Measurements from ENCODE around the gene AGTRAP. TPM values are rescaled to one million over a fixed set of nuclear protein-coding genes. Genes with fewer than 3 reads are reported as not detected.

Gene AGTRAP
- total and polyA plus RNA-seq, 9 of the 15 experiments (the other 6 are each of a cell fraction or from before 2014, with no cell fraction given), result 26.8 to 105 (median 57.5) TPM

Other genes starting within 250 kb of the AGTRAP start
Only the 7 nearest of the 13 such genes appear.
- 11.6 and 14.7 TPM in 2 replicates for gene FBXO44, start 81.3 kb upstream of the AGTRAP start, total RNA-seq (2014; rRNA removed)
- 2.6 and 3.9 TPM in 2 replicates for gene FBXO44, start 81.3 kb upstream of the AGTRAP start, total RNA-seq (2014; rRNA removed; fragmentation: Illumina TruSeq; extraction: Trizol)
- 6.1 and 6.7 TPM in 2 replicates for gene FBXO44, start 81.3 kb upstream of the AGTRAP start, total RNA-seq (2015; rRNA removed; fragmentation: Illumina TruSeq; extraction: Trizol)
- gene FBXO44, start 81.3 kb upstream of the AGTRAP start, total RNA-seq (2021), result 15.7 and 16.4 TPM in 2 replicates
- 8.3 and 18.1 TPM in 2 replicates for gene FBXO44, start 81.3 kb upstream of the AGTRAP start, polyA plus RNA-seq (2011; rRNA removed)
- 5.9 and 9.8 TPM in 2 replicates for gene FBXO44, start 81.3 kb upstream of the AGTRAP start, polyA plus RNA-seq (2014; fragmentation: Illumina TruSeq; extraction: Trizol)
- gene FBXO44, start 81.3 kb upstream of the AGTRAP start, polyA plus RNA-seq (2014; fragmentation: Nextera tagmentation; extraction: Ambion mirVana), result 1 to 10 TPM in 1 of 2 experiments, under 1 TPM in 1; 0.69 to 1.3 TPM
- gene FBXO44, start 81.3 kb upstream of the AGTRAP start, polyA plus RNA-seq (2014; rRNA removed), result 20.9 and 23.7 TPM in 2 replicates
- 44.1 and 44.9 TPM in 2 replicates for gene FBXO6, start 71.9 kb upstream of the AGTRAP start, total RNA-seq (2014; rRNA removed)
- gene FBXO6, start 71.9 kb upstream of the AGTRAP start, total RNA-seq (2014; rRNA removed; fragmentation: Illumina TruSeq; extraction: Trizol), result 9.6 and 15.2 TPM in 2 replicates
- 23.8 and 24.5 TPM in 2 replicates for gene FBXO6, start 71.9 kb upstream of the AGTRAP start, total RNA-seq (2015; rRNA removed; fragmentation: Illumina TruSeq; extraction: Trizol)
- 23.2 and 24.9 TPM in 2 replicates for gene FBXO6, start 71.9 kb upstream of the AGTRAP start, total RNA-seq (2021)
- gene FBXO6, start 71.9 kb upstream of the AGTRAP start, polyA plus RNA-seq (2011; rRNA removed), result 35.2 and 64.0 TPM in 2 replicates
- 34.1 and 34.7 TPM in 2 replicates for gene FBXO6, start 71.9 kb upstream of the AGTRAP start, polyA plus RNA-seq (2014; fragmentation: Illumina TruSeq; extraction: Trizol)
- 10 to 100 TPM; 10.6 to 16.4 TPM for gene FBXO6, start 71.9 kb upstream of the AGTRAP start, polyA plus RNA-seq (2014; fragmentation: Nextera tagmentation; extraction: Ambion mirVana)
- 45.8 and 49.6 TPM in 2 replicates for gene FBXO6, start 71.9 kb upstream of the AGTRAP start, polyA plus RNA-seq (2014; rRNA removed)
- gene MAD2L2, start 55.0 kb upstream of the AGTRAP start, total RNA-seq (2014; rRNA removed), result 286 and 326 TPM in 2 replicates
- gene MAD2L2, start 55.0 kb upstream of the AGTRAP start, total RNA-seq (2014; rRNA removed; fragmentation: Illumina TruSeq; extraction: Trizol), result 69.7 and 100 TPM in 2 replicates
- gene MAD2L2, start 55.0 kb upstream of the AGTRAP start, total RNA-seq (2015; rRNA removed; fragmentation: Illumina TruSeq; extraction: Trizol), result 143 TPM in 2 replicates
- gene MAD2L2, start 55.0 kb upstream of the AGTRAP start, total RNA-seq (2021), result 211 and 212 TPM in 2 replicates
- 138 and 190 TPM in 2 replicates for gene MAD2L2, start 55.0 kb upstream of the AGTRAP start, polyA plus RNA-seq (2011; rRNA removed)
- 185 and 189 TPM in 2 replicates for gene MAD2L2, start 55.0 kb upstream of the AGTRAP start, polyA plus RNA-seq (2014; fragmentation: Illumina TruSeq; extraction: Trizol)
- 10 to 100 TPM; 12.4 to 25.9 TPM for gene MAD2L2, start 55.0 kb upstream of the AGTRAP start, polyA plus RNA-seq (2014; fragmentation: Nextera tagmentation; extraction: Ambion mirVana)
- gene MAD2L2, start 55.0 kb upstream of the AGTRAP start, polyA plus RNA-seq (2014; rRNA removed), result 270 and 279 TPM in 2 replicates
- gene DRAXIN, start 44.4 kb upstream of the AGTRAP start, total RNA-seq (2014; rRNA removed), result not detected in 2 replicates
- 0.04 TPM in 1 of 2 replicates, not detected in the other for gene DRAXIN, start 44.4 kb upstream of the AGTRAP start, total RNA-seq (2014; rRNA removed; fragmentation: Illumina TruSeq; extraction: Trizol)
- under 0.01 TPM in 1 of 2 replicates, not detected in the other for gene DRAXIN, start 44.4 kb upstream of the AGTRAP start, total RNA-seq (2015; rRNA removed; fragmentation: Illumina TruSeq; extraction: Trizol)
- not detected in 2 replicates for gene DRAXIN, start 44.4 kb upstream of the AGTRAP start, total RNA-seq (2021)
- gene DRAXIN, start 44.4 kb upstream of the AGTRAP start, polyA plus RNA-seq (2011; rRNA removed), result 0.01 TPM in 1 of 2 replicates, not detected in the other
- not detected in 2 replicates for gene DRAXIN, start 44.4 kb upstream of the AGTRAP start, polyA plus RNA-seq (2014; fragmentation: Illumina TruSeq; extraction: Trizol)
- gene DRAXIN, start 44.4 kb upstream of the AGTRAP start, polyA plus RNA-seq (2014; fragmentation: Nextera tagmentation; extraction: Ambion mirVana), result under 1 TPM in 1 of 2 experiments, not detected in 1; 0.01 TPM
- gene DRAXIN, start 44.4 kb upstream of the AGTRAP start, polyA plus RNA-seq (2014; rRNA removed), result 0.01 TPM in 1 of 2 replicates, not detected in the other
- gene C1orf167, start 26.1 kb downstream of the AGTRAP start, total RNA-seq (2014; rRNA removed), result 0.37 and 0.73 TPM in 2 replicates
- 0.10 and 0.29 TPM in 2 replicates for gene C1orf167, start 26.1 kb downstream of the AGTRAP start, total RNA-seq (2014; rRNA removed; fragmentation: Illumina TruSeq; extraction: Trizol)
- 0.22 and 0.53 TPM in 2 replicates for gene C1orf167, start 26.1 kb downstream of the AGTRAP start, total RNA-seq (2015; rRNA removed; fragmentation: Illumina TruSeq; extraction: Trizol)
- 0.82 and 1.2 TPM in 2 replicates for gene C1orf167, start 26.1 kb downstream of the AGTRAP start, total RNA-seq (2021)
- gene C1orf167, start 26.1 kb downstream of the AGTRAP start, polyA plus RNA-seq (2011; rRNA removed), result 0.29 and 0.73 TPM in 2 replicates
- 0.29 and 0.31 TPM in 2 replicates for gene C1orf167, start 26.1 kb downstream of the AGTRAP start, polyA plus RNA-seq (2014; fragmentation: Illumina TruSeq; extraction: Trizol)
- gene C1orf167, start 26.1 kb downstream of the AGTRAP start, polyA plus RNA-seq (2014; fragmentation: Nextera tagmentation; extraction: Ambion mirVana), result not detected
- 0.86 and 0.94 TPM in 2 replicates for gene C1orf167, start 26.1 kb downstream of the AGTRAP start, polyA plus RNA-seq (2014; rRNA removed)
- 77.9 and 94.5 TPM in 2 replicates for gene MTHFR, start 69.8 kb downstream of the AGTRAP start, total RNA-seq (2014; rRNA removed)
- gene MTHFR, start 69.8 kb downstream of the AGTRAP start, total RNA-seq (2014; rRNA removed; fragmentation: Illumina TruSeq; extraction: Trizol), result 45.3 and 45.6 TPM in 2 replicates
- 65.4 and 66.1 TPM in 2 replicates for gene MTHFR, start 69.8 kb downstream of the AGTRAP start, total RNA-seq (2015; rRNA removed; fragmentation: Illumina TruSeq; extraction: Trizol)
- gene MTHFR, start 69.8 kb downstream of the AGTRAP start, total RNA-seq (2021), result 94.1 and 104 TPM in 2 replicates
- gene MTHFR, start 69.8 kb downstream of the AGTRAP start, polyA plus RNA-seq (2011; rRNA removed), result 47.6 and 56.6 TPM in 2 replicates
- gene MTHFR, start 69.8 kb downstream of the AGTRAP start, polyA plus RNA-seq (2014; fragmentation: Illumina TruSeq; extraction: Trizol), result 62.6 and 78.7 TPM in 2 replicates
- gene MTHFR, start 69.8 kb downstream of the AGTRAP start, polyA plus RNA-seq (2014; fragmentation: Nextera tagmentation; extraction: Ambion mirVana), result 1 to 10 TPM; 5.0 to 5.4 TPM
- 57.3 and 72.7 TPM in 2 replicates for gene MTHFR, start 69.8 kb downstream of the AGTRAP start, polyA plus RNA-seq (2014; rRNA removed)
- gene CLCN6, start 70.1 kb downstream of the AGTRAP start, total RNA-seq (2014; rRNA removed), result 10.0 and 10.6 TPM in 2 replicates
- 11.4 TPM in 2 replicates for gene CLCN6, start 70.1 kb downstream of the AGTRAP start, total RNA-seq (2014; rRNA removed; fragmentation: Illumina TruSeq; extraction: Trizol)
- gene CLCN6, start 70.1 kb downstream of the AGTRAP start, total RNA-seq (2015; rRNA removed; fragmentation: Illumina TruSeq; extraction: Trizol), result 13.6 and 13.9 TPM in 2 replicates
- 21.8 and 22.5 TPM in 2 replicates for gene CLCN6, start 70.1 kb downstream of the AGTRAP start, total RNA-seq (2021)
- gene CLCN6, start 70.1 kb downstream of the AGTRAP start, polyA plus RNA-seq (2011; rRNA removed), result 13.6 and 22.6 TPM in 2 replicates
- 18.3 and 20.9 TPM in 2 replicates for gene CLCN6, start 70.1 kb downstream of the AGTRAP start, polyA plus RNA-seq (2014; fragmentation: Illumina TruSeq; extraction: Trizol)
- 1 to 10 TPM; 2.0 to 3.1 TPM for gene CLCN6, start 70.1 kb downstream of the AGTRAP start, polyA plus RNA-seq (2014; fragmentation: Nextera tagmentation; extraction: Ambion mirVana)
- 21.5 and 23.1 TPM in 2 replicates for gene CLCN6, start 70.1 kb downstream of the AGTRAP start, polyA plus RNA-seq (2014; rRNA removed)